ENCODE data around the gene IGFBP1. TPM values are rescaled to one million over a fixed set of nuclear protein-coding genes. Genes with fewer than 3 reads are reported as not detected.
A peak's percentile ranks its signal among the peaks of the same experiment; 100 is the strongest.

The IGFBP1 gene
- total and polyA plus RNA-seq, 2 of the 13 experiments (the other 11 are each of a cell fraction or from before 2014, with no cell fraction given), result 5.4 to 885 TPM

- TF ChIP-seq HNF1B (CRISPR knock-in tag; IDR thresholded peaks at IDR 0.05), result peak; percentile 95
- TF ChIP-seq ZBTB14 (CRISPR knock-in tag; IDR thresholded peaks at IDR 0.05), result no peak
- TF ChIP-seq PITX1 (CRISPR knock-in tag; IDR thresholded peaks at IDR 0.05), result peak; percentile 95
- TF ChIP-seq CENPBD1 (CRISPR knock-in tag; IDR thresholded peaks at IDR 0.05; ENCODE audit: borderline replicate concordance, low read depth), result no peak
- TF ChIP-seq ZNF777 (CRISPR knock-in tag; IDR thresholded peaks at IDR 0.05), result no peak
- TF ChIP-seq ZNF318 (CRISPR knock-in tag; IDR thresholded peaks at IDR 0.05), result peak; percentile 80; the same call in 1 of the 2 replicates
- TF ChIP-seq ZNF780A (CRISPR knock-in tag; IDR thresholded peaks at IDR 0.05), result no peak
- TF ChIP-seq ZNF589 (CRISPR knock-in tag; conservative IDR thresholded peaks at IDR 0.05), result peak; percentile 80; the same call in 1 of the 2 replicates
- TF ChIP-seq PHF21A (CRISPR knock-in tag; IDR thresholded peaks at IDR 0.05), result peak; percentile 99
- TF ChIP-seq ZNF430 (CRISPR knock-in tag; IDR thresholded peaks at IDR 0.05), result peak; percentile 92
- 0 out of 2 replicates have a peak, but pooled peaks have one; percentile 4 for TF ChIP-seq CTCF (CRISPR knock-in tag; IDR thresholded peaks at IDR 0.05)
- TF ChIP-seq ZNF121 (CRISPR knock-in tag; IDR thresholded peaks at IDR 0.05), result peak; percentile 63
- peak; percentile 94 for TF ChIP-seq ZBTB34 (CRISPR knock-in tag; IDR thresholded peaks at IDR 0.05)
- peak; percentile 100 for TF ChIP-seq MED1 (CRISPR knock-in tag; IDR thresholded peaks at IDR 0.05)
These were observed 2.9 kb upstream of the IGFBP1 start (continued) for GRCh38 chr7:45885264-45885882.

Measured in HepG2 (cell line).